RCC 7860 (cell line): ENCODE measurements around the gene GRM1.
"Not testable (repeated sequence)": the region's sequence is repeated elsewhere in the genome, so short reads cannot be mapped to it uniquely, and the experiment has no call there.

Experiments used
- DNase-seq: peaks from one replicate; pipeline ENCODE4 v3.0.0-alpha.2; 2015; ENCODE audit warnings: low spot score
- FAIRE-seq: peaks from 2 replicates; lab custom pipeline; 2012; peaks lifted over from hg19 to GRCh38; lab: Jason Lieb, UNC

GRM1 gene

GRCh38 chr6:146267447-146267846 is 238.6 kb downstream of the GRM1 start:
- FAIRE-seq (no peak), DNase-seq (no peak)

- no peak for DNase-seq
- FAIRE-seq: no peak
Measured at GRCh38 chr6:146267946-146268345, 239.1 kb downstream of the GRM1 start.

GRCh38 chr6:146269482-146269881 is 240.6 kb downstream of the GRM1 start:
- DNase-seq (no peak), FAIRE-seq (no peak)

GRCh38 chr6:146271163-146271562 is 242.3 kb downstream of the GRM1 start:
- FAIRE-seq, DNase-seq: not testable (repeated sequence)

GRCh38 chr6:146273490-146273889 is 244.6 kb downstream of the GRM1 start:
- no peak for DNase-seq
- no peak for FAIRE-seq

- no peak for FAIRE-seq
- no peak for DNase-seq
Measured at GRCh38 chr6:146277142-146277541, 248.3 kb downstream of the GRM1 start.

- DNase-seq (no peak), FAIRE-seq (no peak)
Measured at GRCh38 chr6:146281651-146282362, 252.9 kb downstream of the GRM1 start.

- DNase-seq: no peak
- no peak for FAIRE-seq
Measured at GRCh38 chr6:146282837-146283236, 254.0 kb downstream of the GRM1 start.

GRCh38 chr6:146284311-146284710 is 255.4 kb downstream of the GRM1 start:
- no peak for DNase-seq
- FAIRE-seq: no peak

GRCh38 chr6:146286961-146287360 is 258.1 kb downstream of the GRM1 start:
- no peak for DNase-seq
- FAIRE-seq: no peak

- FAIRE-seq (no peak), DNase-seq (no peak)
Measured at GRCh38 chr6:146287691-146288369, 259.0 kb downstream of the GRM1 start.

GRCh38 chr6:146289816-146290588 is 261.1 kb downstream of the GRM1 start:
- FAIRE-seq: no peak
- DNase-seq: no peak

GRCh38 chr6:146290589-146290901 is 261.7 kb downstream of the GRM1 start:
- DNase-seq (no peak), FAIRE-seq (no peak)

GRCh38 chr6:146292506-146292905 is 263.6 kb downstream of the GRM1 start:
- FAIRE-seq (no peak), DNase-seq (no peak)

GRCh38 chr6:146295695-146296094 is 266.8 kb downstream of the GRM1 start:
- DNase-seq (no peak), FAIRE-seq (no peak)

GRCh38 chr6:146297815-146298214 is 269.0 kb downstream of the GRM1 start:
- FAIRE-seq (no peak), DNase-seq (no peak)

- FAIRE-seq: no peak
- DNase-seq: no peak
Measured at GRCh38 chr6:146300521-146300920, 271.7 kb downstream of the GRM1 start.

- FAIRE-seq (no peak), DNase-seq (no peak)
Measured at GRCh38 chr6:146301764-146302163, 272.9 kb downstream of the GRM1 start.

- DNase-seq (no peak), FAIRE-seq (no peak)
Measured at GRCh38 chr6:146302994-146303393, 274.1 kb downstream of the GRM1 start.

- no peak for DNase-seq
- FAIRE-seq: no peak
Measured at GRCh38 chr6:146304181-146304580, 275.3 kb downstream of the GRM1 start.

GRCh38 chr6:146305092-146305491 is 276.2 kb downstream of the GRM1 start:
- no peak for FAIRE-seq

GRCh38 chr6:146305951-146306350 is 277.1 kb downstream of the GRM1 start:
- DNase-seq (no peak), FAIRE-seq (no peak)

More at GRCh38 chr6:146305092-146305491, 276.2 kb downstream of the GRM1 start:
- DNase-seq: no peak
